HS-27A (cell line): ENCODE results near the gene GPR25.

Experiments
- DNase-seq: peaks from one replicate; pipeline ENCODE4 v3.0.0-alpha.2; 2012; ENCODE audit warnings: low read depth, missing footprints

Gene GPR25, protein sequence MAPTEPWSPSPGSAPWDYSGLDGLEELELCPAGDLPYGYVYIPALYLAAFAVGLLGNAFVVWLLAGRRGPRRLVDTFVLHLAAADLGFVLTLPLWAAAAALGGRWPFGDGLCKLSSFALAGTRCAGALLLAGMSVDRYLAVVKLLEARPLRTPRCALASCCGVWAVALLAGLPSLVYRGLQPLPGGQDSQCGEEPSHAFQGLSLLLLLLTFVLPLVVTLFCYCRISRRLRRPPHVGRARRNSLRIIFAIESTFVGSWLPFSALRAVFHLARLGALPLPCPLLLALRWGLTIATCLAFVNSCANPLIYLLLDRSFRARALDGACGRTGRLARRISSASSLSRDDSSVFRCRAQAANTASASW

DNA sequence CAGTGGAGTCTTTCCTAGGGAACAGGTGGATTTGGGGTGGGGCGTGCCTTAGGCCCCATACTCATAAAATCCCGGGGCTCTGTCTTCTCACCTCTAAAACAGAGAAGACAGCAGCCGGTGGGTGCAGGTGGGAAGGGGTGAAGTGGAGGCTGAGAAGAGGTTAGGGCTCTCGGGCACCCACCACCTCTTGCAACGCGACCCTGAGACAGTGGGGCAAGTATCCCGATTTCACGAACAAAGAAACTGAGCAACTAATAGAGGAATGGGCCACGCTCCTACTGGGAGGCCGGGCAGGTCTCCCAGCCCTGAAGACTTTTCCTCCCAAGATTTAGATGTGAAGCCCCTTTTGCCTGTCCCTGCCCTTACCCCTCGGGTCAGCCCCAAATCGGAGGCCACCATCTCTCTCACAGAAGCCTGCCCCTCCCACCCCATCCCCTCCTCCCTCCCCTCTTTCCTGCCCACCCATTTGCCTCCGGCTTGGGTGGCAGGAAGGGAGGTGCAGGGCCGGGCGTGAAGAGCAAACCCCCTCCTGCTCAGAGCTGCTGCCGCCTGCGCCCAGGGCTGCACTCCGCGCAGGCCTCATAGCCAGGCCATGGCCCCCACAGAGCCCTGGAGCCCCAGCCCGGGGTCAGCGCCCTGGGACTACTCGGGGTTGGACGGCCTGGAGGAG lies at the start of gene GPR25:
TSS of gene GPR25 (plus strand) at position 536 of the 670 bp plus-strand sequence. CDS start at position 593, 57 bp downstream.
- no peak for DNase-seq

DNA sequence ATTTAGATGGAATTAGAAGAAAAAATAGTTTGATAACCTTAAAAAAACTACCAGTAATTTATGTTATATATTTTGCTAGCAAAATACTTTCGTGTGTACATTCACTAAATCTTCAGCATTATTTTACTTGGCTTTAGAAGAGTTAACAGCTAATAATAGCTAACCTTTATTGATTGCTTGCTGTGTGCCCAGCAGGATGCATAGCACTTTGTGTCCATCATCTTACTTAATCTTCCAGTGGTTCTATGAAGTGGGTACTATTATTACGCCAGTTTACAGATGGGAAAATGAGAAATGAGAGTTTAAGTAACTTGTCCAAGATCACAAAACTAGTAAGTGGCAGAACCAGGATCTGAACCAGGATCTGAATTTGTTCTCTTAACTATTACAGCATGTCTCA lies 41.7 kb upstream of the GPR25 start:
- no peak for DNase-seq

DNA sequence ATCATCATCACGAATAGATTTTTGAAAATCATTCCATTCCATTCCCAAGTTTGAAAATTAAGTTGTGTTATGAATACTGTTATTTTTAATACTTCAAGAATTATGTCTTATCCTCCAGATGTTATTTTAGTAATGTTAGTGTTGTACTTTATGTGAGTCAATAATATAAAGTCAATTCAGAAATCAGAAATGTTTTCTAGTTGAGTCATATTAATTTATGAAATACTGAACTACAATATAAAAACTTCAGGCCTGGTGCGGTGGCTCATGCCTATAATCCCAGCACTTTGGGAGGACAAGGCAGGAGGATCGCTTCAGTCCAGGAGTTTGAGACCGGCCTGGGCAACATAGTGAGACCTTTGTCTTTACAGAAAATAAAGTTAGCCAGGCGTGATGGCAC lies 38.4 kb upstream of the GPR25 start:
- no peak for DNase-seq

DNA sequence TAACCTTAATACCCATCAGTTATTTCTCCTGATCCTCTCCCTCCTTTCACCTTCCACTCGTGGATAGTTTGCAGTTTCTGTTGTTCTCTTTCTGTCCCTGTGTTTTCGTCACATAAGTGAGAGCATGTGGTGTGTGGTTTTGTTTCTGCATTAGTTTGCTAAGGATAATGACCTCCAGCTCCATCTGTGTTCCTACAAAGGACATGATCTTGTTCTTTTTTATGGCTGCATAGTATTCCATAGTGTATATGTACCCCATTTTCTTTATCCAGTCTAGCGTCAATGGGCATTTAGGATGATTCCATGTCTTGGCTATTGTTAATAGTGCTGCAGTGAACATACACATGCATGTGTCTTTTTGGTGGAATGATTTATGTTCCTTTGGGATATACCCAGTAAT lies 36.6 kb upstream of the GPR25 start:
- DNase-seq, result no peak

DNA sequence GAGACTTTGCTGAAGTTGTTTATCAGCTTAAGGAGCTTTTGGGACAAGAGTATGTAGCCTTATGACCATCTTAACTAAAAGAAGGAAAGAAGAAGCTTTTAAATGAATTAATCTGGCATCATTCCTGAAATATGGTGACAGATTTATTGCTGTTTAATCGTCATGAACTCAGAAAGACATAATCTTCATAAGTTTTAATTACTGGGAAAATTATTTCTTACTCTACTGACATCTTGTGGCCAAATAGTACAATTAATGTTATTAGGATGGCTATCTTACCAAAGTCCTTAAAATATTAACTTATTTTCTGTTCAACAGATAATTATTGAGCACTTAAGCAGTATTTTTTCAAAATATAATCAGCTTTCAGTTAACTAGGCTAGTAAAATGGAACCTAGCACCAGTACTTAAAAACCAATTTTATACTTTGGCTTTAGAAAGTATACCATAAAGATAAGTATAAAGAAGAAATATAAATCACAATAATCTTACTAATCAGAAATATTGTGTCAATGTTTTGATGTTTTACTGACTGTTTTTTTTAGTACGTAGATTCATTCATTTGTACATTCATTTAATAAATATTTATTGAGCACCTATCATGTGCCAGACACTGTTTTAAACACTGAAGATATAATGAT lies 34.7 kb upstream of the GPR25 start:
- no peak for DNase-seq

DNA sequence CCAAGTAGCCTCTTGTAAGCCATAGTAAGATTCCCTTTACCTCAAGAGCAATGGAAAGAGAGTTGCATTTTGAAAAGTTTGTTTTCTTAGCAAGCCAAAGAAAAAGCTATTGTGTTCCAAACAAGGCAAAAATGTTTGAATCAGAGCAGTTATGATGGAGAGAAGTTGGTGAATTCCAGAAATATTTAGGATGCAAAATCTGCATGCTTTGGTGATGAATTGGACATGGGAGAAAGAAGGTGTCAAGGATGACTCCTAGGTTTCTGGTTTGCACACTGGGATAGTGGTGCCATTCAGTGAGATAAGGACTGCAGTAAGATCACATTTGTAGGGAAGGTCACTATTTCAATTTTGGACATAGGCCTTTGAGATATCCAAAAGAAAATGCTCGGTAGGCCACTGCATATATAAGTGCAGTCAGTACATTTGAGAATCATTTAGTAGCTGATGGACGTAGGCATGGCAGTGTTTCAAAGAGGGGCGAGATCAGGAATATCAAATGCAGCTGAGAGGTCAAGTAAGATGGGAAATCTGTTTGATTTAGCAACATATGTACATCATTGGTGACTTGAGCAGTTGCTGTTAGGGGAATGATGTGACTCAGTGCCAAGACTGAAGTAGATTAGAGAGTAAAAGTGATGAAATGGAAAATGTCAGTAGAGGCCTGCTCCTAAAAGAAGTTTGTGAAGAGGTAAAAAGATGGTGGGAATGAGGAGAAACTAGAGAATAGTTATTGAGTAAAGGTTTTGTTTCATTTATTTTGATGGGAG lies 33.9 kb upstream of the GPR25 start:
- DNase-seq, result peak; percentile 68

DNA sequence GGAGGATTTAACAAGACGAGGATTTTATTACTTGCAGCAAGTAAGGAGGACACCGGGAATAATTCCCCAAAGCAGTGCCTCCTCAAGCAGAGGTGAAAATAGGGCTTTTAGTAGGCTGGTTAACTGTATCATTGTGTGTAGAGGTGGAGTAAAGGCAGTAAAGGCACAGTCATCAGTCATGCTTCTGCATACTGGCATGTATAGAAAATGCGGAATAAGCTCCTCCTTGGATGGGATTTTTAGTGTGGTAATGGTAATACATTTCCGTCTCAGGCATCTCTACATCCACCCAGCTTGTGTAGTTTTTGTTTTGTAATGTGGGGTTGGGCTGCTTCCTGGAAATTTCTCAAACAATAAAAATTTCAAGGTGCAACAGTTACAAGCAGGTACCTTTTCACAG lies 27.4 kb upstream of the GPR25 start:
- no peak for DNase-seq

DNA sequence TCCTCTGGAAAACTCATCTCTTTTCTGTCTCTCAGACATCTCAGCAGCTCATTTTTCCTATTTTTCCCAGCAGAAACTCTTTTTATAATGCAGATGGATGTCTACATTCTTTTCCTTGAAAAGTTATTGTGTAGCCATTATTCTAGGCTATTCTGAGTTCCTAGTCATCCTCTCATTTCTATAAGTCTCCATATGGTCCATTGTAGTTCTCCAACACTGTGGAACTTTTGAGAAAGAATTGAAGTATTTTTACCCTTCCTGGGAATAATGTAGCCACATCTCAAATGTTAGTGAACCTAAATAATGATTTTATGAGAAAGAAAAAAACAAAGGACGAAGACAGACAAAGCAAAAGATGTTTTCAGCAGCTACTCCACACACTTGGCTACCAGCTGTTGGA lies 26.4 kb upstream of the GPR25 start:
- DNase-seq, result no peak

DNA sequence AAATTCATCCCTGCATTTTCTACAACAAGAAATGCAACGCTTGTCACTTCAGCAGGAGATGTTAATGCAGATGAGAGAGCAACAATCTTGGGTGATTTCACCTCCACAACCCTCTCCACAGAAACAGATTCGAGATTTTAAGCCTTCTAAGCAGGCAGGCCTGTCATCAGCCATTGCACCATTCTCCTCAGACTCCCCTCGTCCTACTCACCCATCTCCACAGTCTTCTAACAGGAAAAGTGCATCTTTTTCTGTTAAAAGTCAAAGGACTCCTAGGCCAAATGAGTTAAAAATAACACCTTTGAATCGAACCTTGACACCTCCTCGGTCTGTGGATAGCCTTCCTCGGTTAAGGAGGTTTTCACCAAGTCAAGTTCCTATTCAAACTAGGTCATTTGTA lies 23.4 kb upstream of the GPR25 start:
- DNase-seq, result no peak

DNA sequence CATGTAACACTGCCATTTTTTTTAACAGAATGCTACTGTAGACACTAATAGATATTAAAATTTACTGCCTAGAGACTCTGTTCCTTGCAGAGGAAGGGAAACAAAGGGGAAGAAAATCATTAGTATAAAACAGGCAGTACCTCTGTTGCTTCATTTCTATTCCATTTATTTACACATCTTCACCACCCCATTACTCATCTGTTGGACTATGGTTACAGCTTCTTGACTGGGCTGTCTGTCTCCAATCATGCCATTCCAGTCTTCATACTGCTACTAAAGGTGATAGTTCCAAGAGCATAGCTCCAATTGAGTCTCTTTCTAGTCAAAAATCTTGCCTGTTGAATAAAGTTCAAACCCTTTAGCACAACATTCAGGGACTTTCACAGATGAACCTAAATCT lies 22.2 kb upstream of the GPR25 start:
- no peak for DNase-seq

DNA sequence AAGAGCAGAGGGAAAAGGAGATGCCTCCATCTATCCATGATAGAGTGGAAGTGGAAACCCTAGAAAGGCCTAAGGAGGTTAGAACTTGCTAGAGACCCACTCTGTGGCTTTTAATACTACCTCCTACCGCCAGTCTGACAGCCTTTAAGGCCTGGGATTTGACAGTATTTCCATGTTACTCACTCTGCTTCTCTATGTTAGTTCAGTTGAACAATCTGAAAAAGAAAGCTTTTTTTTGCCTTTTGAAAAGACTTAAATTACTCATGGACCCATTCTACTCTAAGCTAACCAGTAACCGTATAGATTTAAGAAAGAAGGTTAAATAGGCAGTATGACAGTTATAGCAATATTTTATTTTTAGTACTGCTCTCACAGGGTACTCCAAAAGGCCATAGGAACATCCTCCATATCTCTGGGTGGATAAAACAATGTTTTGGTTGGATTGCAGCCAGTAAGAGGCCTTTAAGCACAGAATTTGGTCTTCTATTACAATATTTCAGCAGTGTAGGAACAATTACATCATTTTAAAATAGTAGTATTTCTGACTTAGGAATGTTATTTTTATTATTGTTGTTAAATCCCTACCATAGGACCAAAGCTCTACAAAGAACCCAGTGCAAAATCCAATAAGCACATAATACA lies 15.9 kb upstream of the GPR25 start:
- DNase-seq, result no peak

DNA sequence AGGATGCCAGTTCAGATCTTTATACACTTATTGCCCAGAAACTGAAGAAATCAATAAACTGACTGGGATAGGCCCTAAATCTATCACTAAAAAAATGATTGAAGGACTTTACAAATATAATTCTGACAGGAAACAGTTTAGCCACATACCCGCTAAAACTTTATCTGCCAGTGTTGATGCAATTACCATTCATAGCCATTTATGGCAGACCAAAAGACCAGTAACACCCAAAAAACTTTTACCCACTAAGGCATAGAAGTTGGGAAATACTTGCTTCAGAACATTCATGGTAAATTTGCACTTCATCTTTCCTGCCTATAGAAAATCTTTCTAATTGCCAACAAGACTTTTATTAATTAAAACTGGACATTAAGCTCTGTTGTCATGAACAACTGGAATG lies 15.0 kb upstream of the GPR25 start:
- DNase-seq, result no peak

DNA sequence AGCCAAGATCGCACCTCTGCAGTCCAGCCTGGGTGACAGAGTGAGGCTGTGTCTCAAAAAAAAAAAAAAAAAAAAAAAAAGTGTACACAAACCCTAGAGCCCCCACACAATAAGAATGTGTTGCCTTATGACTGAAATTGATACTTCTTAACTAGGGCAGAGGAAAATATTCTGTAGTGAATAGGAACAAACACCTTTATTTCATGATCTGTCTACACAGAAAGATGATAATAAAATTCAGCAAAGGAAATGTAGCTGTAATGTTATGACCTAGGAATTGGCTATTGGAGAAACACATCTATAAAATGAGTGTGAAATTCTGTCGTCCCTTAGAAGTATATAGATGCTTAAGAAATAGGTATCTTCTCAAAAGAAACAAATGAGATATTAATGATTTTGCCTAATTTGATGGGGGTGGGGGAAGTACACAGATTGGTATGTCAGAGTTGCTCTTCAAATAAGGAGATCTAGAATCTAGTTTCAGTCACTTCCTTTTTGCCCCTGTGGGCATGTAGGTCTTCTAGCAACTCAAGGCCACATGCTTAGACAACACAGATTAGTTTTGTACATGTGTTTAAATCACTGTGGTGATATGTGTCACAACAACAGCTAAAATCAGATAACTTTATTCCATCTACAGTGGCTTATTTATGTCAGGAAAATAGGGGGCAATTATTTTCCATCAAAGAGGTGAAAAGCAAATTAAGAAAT lies 10.7 kb upstream of the GPR25 start:
- no peak for DNase-seq

DNA sequence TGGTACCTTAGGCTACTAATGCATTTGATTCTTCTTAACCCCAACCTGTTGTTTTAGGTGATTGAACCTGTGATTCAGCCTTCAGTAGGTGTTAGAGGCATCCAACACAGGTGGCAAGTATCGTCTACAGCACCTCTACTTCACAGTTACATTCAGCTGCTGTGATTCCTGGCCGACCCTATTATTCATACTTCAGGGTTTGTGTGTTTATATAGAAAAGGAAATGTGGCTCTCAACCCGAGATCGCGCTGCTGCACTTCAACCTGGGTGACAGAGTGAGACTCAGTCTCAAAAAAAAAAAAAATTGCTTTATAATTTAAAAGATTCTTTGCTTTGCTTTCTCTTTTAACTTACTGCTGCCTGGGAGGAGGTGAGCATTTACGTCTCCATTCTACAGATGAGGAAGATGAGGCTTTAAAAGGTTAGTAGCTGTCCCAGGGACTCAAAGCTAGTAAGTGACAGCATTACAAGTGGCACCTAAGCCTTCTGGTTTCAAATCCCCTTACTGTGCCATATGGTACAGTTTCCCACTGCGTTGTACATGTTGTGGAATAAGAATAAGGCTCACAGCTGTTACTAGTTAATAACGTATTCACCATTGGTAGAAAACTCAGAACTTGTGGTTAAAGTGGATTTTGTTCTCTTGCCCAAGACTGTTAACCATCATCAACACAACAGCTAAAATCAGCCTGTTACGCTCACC lies 9.9 kb upstream of the GPR25 start:
- DNase-seq, result no peak

DNA sequence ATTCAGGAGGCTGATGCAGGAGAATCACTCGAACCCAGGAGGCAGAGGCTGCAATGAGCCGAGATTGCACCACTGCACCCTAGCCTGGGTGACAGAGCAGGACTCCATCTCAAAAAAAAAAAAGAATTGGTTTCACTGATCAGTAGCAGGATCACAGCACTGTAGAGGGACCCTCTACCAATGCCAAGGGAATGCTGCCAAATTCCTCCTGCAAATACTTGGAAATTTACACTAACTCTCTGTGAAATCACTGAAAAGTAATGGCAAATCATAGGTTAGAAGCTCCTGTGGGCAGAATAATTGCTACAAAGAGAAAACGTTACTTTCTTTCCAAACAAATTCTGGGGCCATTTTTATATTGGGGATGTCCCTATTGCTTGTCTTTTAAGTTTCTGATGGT lies 6.7 kb upstream of the GPR25 start:
- DNase-seq, result no peak

DNA sequence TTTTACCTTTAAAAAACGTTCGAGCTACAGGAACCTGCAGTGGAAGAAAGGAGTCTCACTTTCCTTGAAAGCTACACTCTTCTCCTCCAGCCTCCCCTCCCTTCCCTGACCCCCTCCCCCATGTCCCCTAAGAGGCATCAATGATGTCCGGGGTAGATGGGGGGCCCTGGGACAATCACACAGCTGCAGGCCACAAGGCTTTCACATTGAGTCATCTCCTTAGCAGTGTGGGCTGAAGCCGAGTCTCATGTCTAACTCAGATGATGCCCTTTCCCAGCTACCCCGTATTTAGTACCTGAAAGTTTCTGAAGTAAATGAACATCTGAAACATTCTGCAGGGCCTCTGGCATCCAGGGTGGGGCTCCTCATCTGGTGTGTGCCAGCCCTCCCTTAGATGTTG lies 6.3 kb upstream of the GPR25 start:
- no peak for DNase-seq

DNA sequence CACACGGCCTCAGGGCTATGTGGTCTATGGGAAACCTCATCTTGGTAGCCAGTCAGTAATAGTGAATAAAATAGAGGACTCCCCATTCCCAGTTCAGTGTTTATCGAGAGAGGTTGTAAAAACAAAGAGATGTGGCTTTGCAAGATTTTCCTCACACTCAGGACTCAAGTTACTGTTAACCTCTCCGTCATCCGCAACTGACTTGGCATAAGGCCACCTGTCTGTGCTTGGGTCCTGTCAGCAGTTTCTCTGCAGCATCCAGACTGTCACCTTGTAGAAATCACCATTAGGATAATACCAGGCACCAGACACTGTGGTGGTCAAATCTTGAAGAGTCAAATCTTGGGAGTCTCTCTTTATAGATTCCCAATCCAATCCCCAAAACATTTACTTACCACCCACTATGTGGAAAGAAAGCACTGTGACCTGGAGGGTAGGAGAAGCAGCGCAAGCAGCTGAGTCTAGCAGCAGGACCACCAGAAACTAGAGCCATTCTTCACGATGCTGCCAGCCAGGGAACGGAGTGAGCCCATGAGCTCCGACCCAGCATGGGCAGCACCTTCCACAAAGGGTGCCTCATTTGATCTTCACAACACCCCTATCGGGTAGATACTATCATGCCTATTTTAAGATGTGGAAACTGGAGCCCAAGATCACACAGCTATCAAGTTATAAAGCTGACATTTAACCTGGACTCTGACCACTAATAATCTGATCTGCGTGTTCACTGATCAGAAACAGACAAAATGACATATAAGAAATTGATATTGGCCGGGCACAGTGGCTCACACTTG lies 5.6 kb upstream of the GPR25 start:
- no peak for DNase-seq

DNA sequence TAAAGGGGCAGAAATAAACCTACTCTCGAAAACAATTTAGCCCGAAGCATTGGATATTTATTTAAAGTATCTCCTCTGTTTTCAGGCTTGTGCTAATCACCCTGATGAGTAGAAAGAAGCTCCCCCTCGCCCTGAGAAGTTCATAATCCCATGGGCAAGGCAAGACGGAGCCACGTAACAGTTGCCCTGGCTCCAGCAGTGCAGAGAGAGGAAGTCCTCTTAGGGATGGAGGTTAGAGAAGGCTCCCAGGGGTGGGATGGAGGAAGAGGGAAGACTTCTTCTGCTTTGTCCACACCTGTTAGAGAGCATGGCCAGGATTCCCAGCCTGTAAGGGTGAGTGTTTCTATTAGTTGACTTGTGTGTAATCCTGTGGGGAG lies 3.4 kb upstream of the GPR25 start:
- DNase-seq, result no peak

DNA sequence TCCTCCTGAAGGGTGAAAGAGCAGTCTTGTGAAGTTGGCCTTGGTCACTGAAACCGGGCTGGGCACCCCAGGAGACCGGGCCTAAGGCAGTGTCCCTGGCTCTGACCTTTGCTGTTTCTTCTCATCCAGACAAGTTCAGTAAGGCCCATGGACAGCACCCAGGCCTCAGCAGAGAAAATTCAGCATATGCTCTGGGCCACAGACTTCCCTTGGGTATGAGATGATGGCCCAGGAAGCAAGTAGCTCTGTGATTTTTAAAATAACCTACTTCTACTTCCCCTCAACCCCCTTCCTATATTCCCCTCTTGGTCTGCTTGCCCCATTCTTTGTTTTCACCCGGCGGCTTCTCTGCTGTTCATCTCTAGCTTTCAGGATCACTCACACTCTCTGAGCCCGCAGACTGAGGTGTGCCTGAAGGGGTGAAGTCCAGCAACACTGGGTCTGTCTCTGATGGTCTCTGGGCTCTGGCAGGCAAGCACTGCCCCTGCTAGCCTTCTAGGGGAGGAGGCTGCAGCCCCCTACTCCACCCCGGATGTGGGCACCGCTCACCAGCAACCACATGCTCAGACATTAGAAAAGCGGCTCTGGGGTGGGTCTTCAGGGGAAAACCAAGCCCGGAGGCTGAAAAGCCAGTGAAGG lies 2.9 kb upstream of the GPR25 start:
- no peak for DNase-seq
